ENCODE measurements around the gene FYCO1.
A peak's percentile ranks its signal among the peaks of the same experiment; 100 is the strongest.

Gene FYCO1

DNA sequence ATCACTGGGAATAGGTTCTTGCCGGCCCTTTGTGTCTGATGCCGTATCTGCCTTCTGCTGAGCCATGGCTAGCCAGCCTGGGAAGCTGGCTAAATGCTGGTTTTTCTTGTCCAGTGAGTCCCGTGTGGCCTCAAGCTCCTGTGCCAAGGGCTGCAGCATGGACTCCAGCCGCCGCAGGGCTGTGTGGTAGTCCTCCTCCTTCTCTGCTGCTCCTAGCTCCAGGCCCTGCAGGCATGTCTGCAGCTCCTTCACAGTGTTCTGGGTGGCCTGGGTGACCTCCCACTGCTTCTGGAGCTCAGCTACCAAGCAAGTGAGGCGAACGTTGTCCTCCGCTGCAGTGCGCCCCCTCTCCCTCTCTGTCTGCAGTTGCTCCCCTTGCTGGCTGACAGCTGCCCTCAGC is 27.5 kb downstream of the FYCO1 start:
- Mint-ChIP-seq H3K9me3 (no peaks in the 10 kb centered on the region), H3K4me1 (peaks cover 12 to 17% of the 10 kb centered on the region in 2 donors), H3K4me3 (no peak overlapping the region), H3K27ac (no peak overlapping the region), H3K27me3 (no peaks in the 10 kb centered on the region), H3K36me3 (peaks cover 33 to 59% of the 10 kb centered on the region in 2 donors)
- ATAC-seq (replicated peaks) (no peak), DNase-seq (no peak)

DNA sequence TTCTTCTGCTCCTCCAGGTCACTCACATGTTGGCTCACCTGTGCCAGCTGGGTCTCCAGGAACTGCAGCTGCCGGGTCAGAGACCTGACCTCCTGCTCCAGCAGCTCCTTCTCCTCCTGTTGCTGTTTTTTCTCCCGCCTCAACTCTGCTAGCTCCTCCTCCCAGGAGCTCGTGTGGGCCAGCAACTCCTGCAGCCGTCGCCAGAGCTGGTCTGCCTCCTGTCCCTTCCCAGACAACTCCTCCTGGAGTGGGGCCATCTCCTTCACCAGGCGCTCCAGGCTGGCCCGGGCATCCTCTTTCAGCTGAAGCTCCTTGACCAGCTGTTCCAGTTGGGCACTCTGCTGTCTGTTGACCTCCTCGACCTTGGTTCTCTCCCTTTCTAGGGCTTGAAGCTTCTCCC is 27.9 kb downstream of the FYCO1 start:
- Mint-ChIP-seq H3K36me3 (peaks cover 33 to 61% of the 10 kb centered on the region in 2 donors), H3K4me1 (peaks cover 11 to 16% of the 10 kb centered on the region in 2 donors), H3K4me3 (no peak overlapping the region), H3K9me3 (no peaks in the 10 kb centered on the region), H3K27me3 (no peaks in the 10 kb centered on the region), H3K27ac (no peak overlapping the region)
- no peak for ATAC-seq (replicated peaks)
- DNase-seq, result no peak

- H3K27me3 Mint-ChIP-seq, result no peaks in the 10 kb centered on the region
- no peak overlapping the region for H3K4me3 Mint-ChIP-seq
- peaks cover 37 to 61% of the 10 kb centered on the region in 2 donors for H3K36me3 Mint-ChIP-seq
- ATAC-seq (replicated peaks), result no peak
- no peak for DNase-seq
- no peaks in the 10 kb centered on the region for H3K9me3 Mint-ChIP-seq
- H3K27ac Mint-ChIP-seq, result no peak overlapping the region
- peaks cover 11 to 16% of the 10 kb centered on the region in 2 donors for H3K4me1 Mint-ChIP-seq
These were observed 28.5 kb downstream of the FYCO1 start for GRCh38 chr3:45966950-45967640.

- no peak for DNase-seq
- H3K36me3 Mint-ChIP-seq, result peaks cover 37 to 59% of the 10 kb centered on the region in 2 donors
- no peaks in the 10 kb centered on the region for H3K27me3 Mint-ChIP-seq
- no peaks in the 10 kb centered on the region for H3K9me3 Mint-ChIP-seq
- H3K4me3 Mint-ChIP-seq, result no peak overlapping the region
- no peak overlapping the region for H3K27ac Mint-ChIP-seq
- ATAC-seq (replicated peaks), result no peak
- peaks cover 14 to 23% of the 10 kb centered on the region in 2 donors for H3K4me1 Mint-ChIP-seq
These were observed 29.2 kb downstream of the FYCO1 start for GRCh38 chr3:45966371-45966791.

- ATAC-seq (replicated peaks), result no peak
- peaks cover 43 to 63% of the 10 kb centered on the region in 2 donors for H3K36me3 Mint-ChIP-seq
These were observed 30.0 kb downstream of the FYCO1 start for GRCh38 chr3:45965653-45966052.

DNA sequence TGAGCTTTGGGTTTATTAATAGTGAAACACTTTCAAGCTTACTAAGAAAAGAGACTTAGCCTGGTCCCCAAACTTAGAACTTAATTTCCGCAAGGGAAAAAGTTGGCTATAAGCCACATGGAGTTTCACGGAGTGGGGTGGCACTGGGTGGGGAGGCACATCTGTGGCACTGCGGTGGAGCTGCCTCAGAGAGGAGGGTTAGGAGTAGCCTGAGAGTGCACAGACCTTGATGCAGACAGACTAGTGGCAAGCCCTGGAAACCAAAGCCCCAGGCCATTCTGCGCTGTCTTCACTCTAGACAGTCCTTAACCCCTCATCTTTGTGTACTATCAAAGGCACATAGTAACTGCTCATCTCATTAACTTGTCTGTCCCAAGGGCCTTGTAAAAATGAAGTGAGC is 30.4 kb downstream of the FYCO1 start:
- no peaks in the 10 kb centered on the region for H3K9me3 Mint-ChIP-seq
- H3K27ac Mint-ChIP-seq, result no peak overlapping the region
- peaks cover 41 to 62% of the 10 kb centered on the region in 2 donors for H3K36me3 Mint-ChIP-seq
- DNase-seq (no peak), ATAC-seq (replicated peaks) (no peak)
- no peaks in the 10 kb centered on the region for H3K27me3 Mint-ChIP-seq
- no peak overlapping the region for H3K4me3 Mint-ChIP-seq
- H3K4me1 Mint-ChIP-seq, result peaks cover 14 to 23% of the 10 kb centered on the region in 2 donors

More at GRCh38 chr3:45965653-45966052, 30.0 kb downstream of the FYCO1 start:
- H3K27me3 Mint-ChIP-seq, result no peaks in the 10 kb centered on the region
- H3K27ac Mint-ChIP-seq, result no peak overlapping the region
- no peak overlapping the region for H3K4me3 Mint-ChIP-seq
- DNase-seq, result no peak
- no peaks in the 10 kb centered on the region for H3K9me3 Mint-ChIP-seq
- H3K4me1 Mint-ChIP-seq, result peaks cover 14 to 23% of the 10 kb centered on the region in 2 donors

DNA sequence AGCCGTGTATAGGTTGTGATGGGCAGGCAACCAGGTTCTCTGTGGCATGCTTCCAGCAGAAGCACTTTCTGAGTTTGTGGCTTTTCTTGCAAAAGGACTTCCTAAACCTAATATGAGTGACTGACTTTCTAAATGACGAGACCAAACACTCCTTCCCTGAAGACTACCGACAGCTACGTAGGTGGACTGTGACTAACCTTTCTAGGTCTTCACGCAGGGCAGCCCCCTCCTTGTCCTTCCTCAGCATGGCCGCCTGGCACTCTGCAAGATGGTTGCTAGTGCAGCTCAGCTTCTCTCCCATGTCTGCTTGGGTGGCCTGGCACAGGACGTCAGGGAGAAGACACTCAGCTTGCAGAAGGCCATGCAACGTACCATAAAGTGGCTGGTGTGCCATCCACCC is 31.5 kb downstream of the FYCO1 start:
- Mint-ChIP-seq H3K4me3 (no peak overlapping the region), H3K27ac (no peak overlapping the region), H3K9me3 (no peaks in the 10 kb centered on the region), H3K4me1 (peaks cover 14 to 23% of the 10 kb centered on the region in 2 donors), H3K36me3 (peaks cover 47 to 69% of the 10 kb centered on the region in 2 donors), H3K27me3 (no peaks in the 10 kb centered on the region)
- peak; percentile 65 to 80 for ATAC-seq (replicated peaks)
- no peak for DNase-seq

DNA sequence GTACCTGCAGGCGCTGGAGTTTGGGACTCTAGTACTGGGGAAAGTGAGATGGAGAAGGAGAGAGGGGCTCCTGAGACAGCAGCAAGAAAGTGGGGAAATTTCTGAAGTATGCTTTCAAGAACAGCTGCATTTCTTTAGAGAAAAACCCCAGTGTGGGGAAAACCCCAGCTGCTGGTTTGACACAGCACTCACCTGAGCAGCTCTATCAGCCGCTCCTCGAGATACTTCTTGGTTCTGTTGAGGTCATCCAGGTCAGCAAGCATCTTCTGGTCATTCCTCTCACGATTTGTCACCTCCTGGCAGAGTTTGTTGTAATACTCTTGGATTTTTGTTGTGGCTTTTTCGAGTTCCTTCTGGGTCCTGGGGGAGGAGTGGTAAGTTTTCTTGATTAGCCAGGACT is 33.6 kb downstream of the FYCO1 start:
- no peaks in the 10 kb centered on the region for H3K9me3 Mint-ChIP-seq
- H3K27ac Mint-ChIP-seq, result no peak overlapping the region

GRCh38 chr3:45960289-45960688 is 35.3 kb downstream of the FYCO1 start:
- Mint-ChIP-seq H3K4me1 (peaks cover 14 to 23% of the 10 kb centered on the region in 2 donors), H3K4me3 (no peak overlapping the region), H3K27ac (no peak overlapping the region), H3K27me3 (no peaks in the 10 kb centered on the region), H3K9me3 (no peaks in the 10 kb centered on the region), H3K36me3 (peaks cover 37 to 59% of the 10 kb centered on the region in 2 donors)
- DNase-seq (no peak), ATAC-seq (replicated peaks) (no peak)

More for the DNA sequence above, 33.6 kb downstream of the FYCO1 start:
- DNase-seq (peak; percentile 47), ATAC-seq (replicated peaks) (peak; percentile 93 to 95)
- Mint-ChIP-seq H3K4me3 (no peak overlapping the region), H3K4me1 (peaks cover 14 to 23% of the 10 kb centered on the region in 2 donors), H3K36me3 (peaks cover 40 to 68% of the 10 kb centered on the region in 2 donors), H3K27me3 (no peaks in the 10 kb centered on the region)

DNA sequence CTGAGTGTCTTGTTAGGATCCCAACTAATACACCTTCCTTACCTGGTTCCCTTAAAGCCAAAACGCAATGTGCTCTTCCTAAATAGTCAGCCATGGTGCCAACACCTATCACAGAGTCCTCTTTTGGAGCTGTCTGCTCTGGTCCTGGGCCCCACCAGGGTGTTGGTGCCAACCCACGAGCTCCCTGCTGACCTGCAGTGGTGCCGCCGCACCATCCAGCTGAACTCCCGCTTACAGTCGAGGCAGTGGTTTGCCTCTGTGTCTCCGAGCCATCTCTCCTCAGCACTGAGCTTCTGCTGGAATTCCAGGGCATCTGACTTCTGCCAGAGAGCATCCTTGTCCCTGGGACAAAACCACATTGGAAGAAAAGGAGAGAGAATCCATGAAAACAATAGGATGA is 36.4 kb downstream of the FYCO1 start:
- Mint-ChIP-seq H3K27me3 (no peaks in the 10 kb centered on the region), H3K4me1 (peaks cover 13 to 20% of the 10 kb centered on the region in 2 donors), H3K4me3 (no peak overlapping the region), H3K27ac (peak overlapping the region; percentile 27), H3K36me3 (peaks cover 42 to 59% of the 10 kb centered on the region in 2 donors), H3K9me3 (no peaks in the 10 kb centered on the region)
- DNase-seq, result no peak
- no peak for ATAC-seq (replicated peaks)

GRCh38 chr3:45958321-45958791 is 37.3 kb downstream of the FYCO1 start:
- ATAC-seq (replicated peaks) (no peak), DNase-seq (no peak)
- Mint-ChIP-seq H3K27me3 (no peaks in the 10 kb centered on the region), H3K9me3 (no peaks in the 10 kb centered on the region), H3K27ac (no peak overlapping the region), H3K36me3 (peaks cover 44 to 60% of the 10 kb centered on the region in 2 donors), H3K4me1 (peaks cover 11 to 17% of the 10 kb centered on the region in 2 donors), H3K4me3 (no peak overlapping the region)

DNA sequence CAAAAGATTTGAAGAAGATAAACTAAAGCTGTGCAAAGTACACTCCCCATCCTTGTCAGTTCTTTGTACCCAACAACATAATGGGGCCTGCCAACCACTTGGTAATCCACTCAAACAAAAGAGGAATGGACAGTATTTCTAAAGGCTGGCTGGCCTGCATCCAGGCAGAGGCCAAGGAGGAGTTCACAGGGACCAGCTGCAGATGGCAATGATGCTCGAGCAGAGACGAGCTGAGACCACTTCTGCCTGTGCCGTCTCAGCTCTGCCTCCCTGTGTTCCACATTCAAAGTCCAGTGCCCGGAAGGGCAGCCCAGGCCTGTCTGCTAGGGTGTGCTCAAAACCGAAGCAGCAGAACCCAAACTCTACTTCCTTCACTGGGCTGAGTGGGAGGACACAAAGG is 38.0 kb downstream of the FYCO1 start:
- Mint-ChIP-seq H3K36me3 (peaks cover 48 to 63% of the 10 kb centered on the region in 2 donors), H3K4me1 (peaks cover 6 to 12% of the 10 kb centered on the region in 2 donors), H3K9me3 (no peaks in the 10 kb centered on the region), H3K27me3 (no peaks in the 10 kb centered on the region), H3K4me3 (no peak overlapping the region), H3K27ac (no peak overlapping the region)
- ATAC-seq (replicated peaks) (no peak), DNase-seq (no peak)

- Mint-ChIP-seq H3K4me3 (no peak overlapping the region), H3K36me3 (peaks cover 55 to 74% of the 10 kb centered on the region in 2 donors)
- no peak for DNase-seq
These were observed 39.9 kb downstream of the FYCO1 start for GRCh38 chr3:45955706-45956105.

GRCh38 chr3:45955017-45955647 is 40.5 kb downstream of the FYCO1 start:
- Mint-ChIP-seq H3K4me3 (no peak overlapping the region), H3K27ac (no peak overlapping the region), H3K27me3 (no peaks in the 10 kb centered on the region), H3K9me3 (no peaks in the 10 kb centered on the region), H3K36me3 (peaks cover 54 to 71% of the 10 kb centered on the region in 2 donors), H3K4me1 (no peaks in the 10 kb centered on the region)
- ATAC-seq (replicated peaks) (no peak), DNase-seq (no peak)

More at GRCh38 chr3:45955706-45956105, 39.9 kb downstream of the FYCO1 start:
- Mint-ChIP-seq H3K9me3 (no peaks in the 10 kb centered on the region), H3K4me1 (no peaks in the 10 kb centered on the region), H3K27me3 (no peaks in the 10 kb centered on the region), H3K27ac (no peak overlapping the region)
- ATAC-seq (replicated peaks), result no peak

DNA sequence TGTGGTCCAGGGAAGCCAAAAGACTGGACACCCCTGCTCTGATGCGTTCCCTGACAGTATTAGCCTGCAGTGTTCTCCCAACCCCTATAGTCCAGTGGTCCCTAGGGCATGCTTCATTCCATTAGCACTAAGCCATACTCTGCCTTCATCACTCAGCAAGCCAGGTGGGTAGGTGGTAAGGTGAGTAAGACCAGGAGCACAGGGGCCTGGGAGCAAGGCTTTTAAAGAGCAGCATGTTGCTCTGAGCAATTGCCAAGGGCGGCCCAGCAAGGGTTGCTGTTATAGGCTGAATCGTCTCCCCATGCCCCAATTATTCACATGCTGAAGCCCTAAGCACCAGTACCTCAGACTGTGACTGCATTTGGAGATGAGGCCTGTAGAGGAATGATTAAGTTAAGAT is 41.3 kb downstream of the FYCO1 start:
- Mint-ChIP-seq H3K36me3 (peaks cover 53 to 69% of the 10 kb centered on the region in 2 donors), H3K27ac (no peak overlapping the region), H3K4me1 (no peaks in the 10 kb centered on the region), H3K4me3 (no peak overlapping the region), H3K27me3 (no peaks in the 10 kb centered on the region), H3K9me3 (no peaks in the 10 kb centered on the region)
- ATAC-seq (replicated peaks), result no peak
- no peak for DNase-seq

Data from stimulated activated naive B cell treated with anti-CD40 and anti-IgM and Interleukin-4, amounts not matched to agents 10 μg/mL and 1 μg/mL and 100 μg/mL, for 72 hours (primary cell).